HFF-Myc (cell line): Measurements from ENCODE around the gene DGKG.

Source experiments
- DNase-seq: peaks from one replicate; pipeline ENCODE4 v3.0.0-alpha.2; 2011; ENCODE audit warnings: low read depth; ENCODE audit errors: extremely low read depth
- H3K4me3 ChIP-seq: replicated peaks from 2 replicates; pipeline ENCODE4 v1.5.1; 2011; ENCODE audit warnings: low read depth, mild to moderate bottlenecking, control low read depth, low read length
- TF ChIP-seq, protein P1 (sequence below): IDR thresholded peaks from 2 replicates; pipeline ENCODE4 v1.5.1; 2012; ENCODE audit warnings: mild to moderate bottlenecking, low read depth, low read length, control low read depth; ENCODE audit errors: missing control alignments

The DGKG gene

DNA sequence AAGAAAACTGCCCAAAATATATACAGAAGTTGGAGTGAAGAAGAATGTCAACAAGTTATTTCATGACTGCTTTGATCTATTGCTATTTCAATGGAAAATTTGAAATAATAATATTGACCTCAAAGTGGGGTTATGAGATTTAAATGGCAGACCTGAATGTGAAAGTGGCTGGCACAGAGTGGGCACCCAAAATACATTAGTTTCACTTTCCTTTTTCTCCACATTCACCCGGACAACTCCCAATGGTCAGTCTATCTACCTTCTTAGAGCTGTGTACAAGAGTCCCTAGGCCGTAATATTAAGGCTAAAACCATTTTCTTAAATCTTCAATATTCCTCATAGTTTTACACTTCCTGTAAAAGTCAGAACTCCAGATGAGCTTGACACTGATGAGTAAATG, 191.5 kb downstream of the DGKG start:
- H3K4me3 ChIP-seq = no peak overlapping the region
- DNase-seq = no peak
- TF ChIP-seq, protein P1, sequence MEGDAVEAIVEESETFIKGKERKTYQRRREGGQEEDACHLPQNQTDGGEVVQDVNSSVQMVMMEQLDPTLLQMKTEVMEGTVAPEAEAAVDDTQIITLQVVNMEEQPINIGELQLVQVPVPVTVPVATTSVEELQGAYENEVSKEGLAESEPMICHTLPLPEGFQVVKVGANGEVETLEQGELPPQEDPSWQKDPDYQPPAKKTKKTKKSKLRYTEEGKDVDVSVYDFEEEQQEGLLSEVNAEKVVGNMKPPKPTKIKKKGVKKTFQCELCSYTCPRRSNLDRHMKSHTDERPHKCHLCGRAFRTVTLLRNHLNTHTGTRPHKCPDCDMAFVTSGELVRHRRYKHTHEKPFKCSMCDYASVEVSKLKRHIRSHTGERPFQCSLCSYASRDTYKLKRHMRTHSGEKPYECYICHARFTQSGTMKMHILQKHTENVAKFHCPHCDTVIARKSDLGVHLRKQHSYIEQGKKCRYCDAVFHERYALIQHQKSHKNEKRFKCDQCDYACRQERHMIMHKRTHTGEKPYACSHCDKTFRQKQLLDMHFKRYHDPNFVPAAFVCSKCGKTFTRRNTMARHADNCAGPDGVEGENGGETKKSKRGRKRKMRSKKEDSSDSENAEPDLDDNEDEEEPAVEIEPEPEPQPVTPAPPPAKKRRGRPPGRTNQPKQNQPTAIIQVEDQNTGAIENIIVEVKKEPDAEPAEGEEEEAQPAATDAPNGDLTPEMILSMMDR = no peak

- TF ChIP-seq, protein P1 = no peak
- H3K4me3 ChIP-seq = no peak overlapping the region
- DNase-seq = no peak
These were observed 192.7 kb downstream of the DGKG start for GRCh38 chr3:186169379-186169778.

DNA sequence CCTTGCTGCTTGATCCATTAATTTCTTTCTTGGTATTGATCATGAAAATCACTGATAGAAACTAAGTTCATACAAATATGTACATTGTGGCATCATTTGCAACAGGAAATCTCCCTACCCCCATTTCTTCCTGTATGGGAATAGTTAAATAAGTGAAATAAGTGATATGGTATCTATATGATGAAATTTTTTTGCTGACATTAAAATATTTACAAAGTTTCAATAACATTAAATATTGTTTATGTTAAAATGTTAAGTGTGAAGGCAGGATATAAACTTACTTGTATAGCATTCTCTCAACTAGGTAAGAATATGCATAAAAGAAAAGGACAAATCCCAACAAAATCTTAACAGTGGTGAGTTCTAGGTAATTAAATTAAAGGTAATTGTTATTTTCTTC, 193.1 kb downstream of the DGKG start:
- TF ChIP-seq, protein P1 = no peak
- no peak for DNase-seq
- H3K4me3 ChIP-seq = no peak overlapping the region

DNA sequence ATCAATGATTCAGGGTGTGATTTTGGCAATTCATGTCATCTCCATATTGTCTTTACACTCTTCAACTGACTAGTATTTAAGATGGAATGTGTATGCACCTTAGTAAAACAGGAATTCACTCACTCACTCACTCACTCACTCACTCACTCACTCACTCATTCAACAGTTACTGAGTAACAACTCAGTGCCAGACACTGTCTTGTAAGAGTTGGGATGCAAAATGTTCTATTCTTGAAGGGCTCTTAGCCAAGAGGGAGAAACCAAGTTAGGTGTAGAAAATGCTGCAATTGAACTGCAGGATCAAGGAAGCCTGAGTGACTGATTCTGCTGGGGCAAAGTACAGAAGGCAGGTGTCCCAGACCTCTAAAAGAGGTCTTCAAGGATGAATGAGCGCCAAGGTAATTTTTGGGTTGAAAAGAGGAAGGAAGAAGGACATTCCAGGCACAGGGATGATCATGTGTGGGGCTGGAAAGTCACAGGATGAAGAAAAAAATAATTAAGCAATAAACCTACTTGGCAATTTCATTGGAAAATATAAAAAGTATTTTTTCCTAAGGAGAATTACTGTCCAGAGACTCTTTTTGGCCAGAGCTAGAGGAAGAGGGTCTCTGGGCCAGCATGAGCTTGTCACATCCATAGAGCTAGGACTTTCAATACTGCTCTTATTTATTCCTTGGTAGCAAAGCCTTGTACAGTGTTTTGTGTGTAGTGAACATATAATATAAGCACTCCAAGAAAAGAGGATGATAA, 194.2 kb downstream of the DGKG start:
- DNase-seq = no peak
- TF ChIP-seq, protein P1 = no peak

DNA sequence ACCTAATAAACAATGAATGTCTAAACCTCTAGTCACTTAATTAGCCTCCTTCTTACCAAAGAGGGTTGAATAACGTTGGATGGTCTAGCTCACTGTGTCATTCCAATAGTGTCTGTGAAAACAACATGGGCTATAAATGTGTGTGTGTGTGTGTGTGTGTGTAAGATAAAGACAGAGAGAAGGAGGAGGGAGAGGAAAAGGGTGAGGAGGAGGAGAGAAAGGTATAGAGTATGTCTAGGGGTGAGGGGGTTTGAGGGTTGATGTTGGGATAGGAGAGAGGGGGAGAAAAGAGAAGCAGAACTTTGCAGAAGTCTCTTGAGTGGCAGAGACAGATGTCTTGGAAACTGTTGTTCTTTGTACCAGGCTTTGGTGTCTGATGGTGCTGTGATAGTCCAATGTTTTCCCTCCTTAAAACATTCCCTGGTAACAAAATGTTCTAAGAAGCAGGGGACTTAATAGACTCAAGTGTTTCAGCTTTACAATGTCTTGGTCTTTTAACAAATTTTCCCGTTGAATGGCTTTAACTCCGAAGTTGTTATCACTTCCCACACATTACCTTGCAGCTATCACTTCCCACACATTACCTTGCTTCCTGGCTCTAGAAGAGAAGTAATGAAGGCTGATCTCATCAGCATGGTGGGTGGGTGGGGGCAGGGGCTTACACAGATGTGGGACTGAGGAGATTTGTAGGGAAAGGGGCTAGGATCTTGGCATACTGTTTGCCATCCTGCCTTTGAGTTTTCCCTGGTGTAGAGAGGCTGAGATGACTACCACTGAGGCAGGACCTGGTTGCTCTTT, 195.3 kb downstream of the DGKG start:
- TF ChIP-seq, protein P1 = no peak
- no peak overlapping the region for H3K4me3 ChIP-seq
- DNase-seq = no peak

More for the DNA sequence above, 194.2 kb downstream of the DGKG start:
- H3K4me3 ChIP-seq = no peak overlapping the region

GRCh38 chr3:186166036-186166435, 196.0 kb downstream of the DGKG start:
- no peak overlapping the region for H3K4me3 ChIP-seq
- DNase-seq = no peak
- TF ChIP-seq, protein P1 = no peak
